ENCODE results near the gene CCDC85A. TPM values are rescaled to one million over a fixed set of nuclear protein-coding genes. Genes with fewer than 3 reads are reported as not detected.

CCDC85A gene
- total and polyA plus RNA-seq, 2 experiments from 2014 or later, result 0.21 to 0.24 TPM

DNA sequence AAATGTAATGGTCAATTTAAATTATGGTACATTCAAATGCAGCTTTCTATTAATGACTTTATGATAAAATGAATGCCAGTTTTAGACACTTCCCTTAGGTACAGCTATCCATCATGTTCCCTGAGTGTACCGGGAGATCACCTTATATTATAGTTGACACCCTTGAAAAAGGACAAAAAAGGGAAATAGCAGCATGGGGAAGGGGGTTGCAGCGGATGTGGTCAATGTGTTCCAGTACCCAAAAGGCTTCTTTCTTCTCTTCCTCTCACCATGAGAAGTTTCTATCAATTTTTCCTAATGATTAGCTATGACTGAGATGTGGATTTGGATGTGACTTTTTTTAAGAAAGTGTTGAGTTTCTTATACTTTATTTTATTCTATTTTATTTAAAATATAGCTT lies 154.4 kb downstream of the CCDC85A start:
- 0 out of 2 replicates have a peak, but pooled peaks cover 3% of the 10 kb centered on the region for H3K9me2 ChIP-seq (ENCODE audit: insufficient read depth)
- Mint-ChIP-seq H3K27me3 (ENCODE audit: insufficient read depth, low read depth, poor library complexity) (no peaks in the 10 kb centered on the region), H3K27ac (no peak overlapping the region), H3K4me3 (no peak overlapping the region), H3K4me1 (peaks cover 43% of the 10 kb centered on the region), H3K36me3 (ENCODE audit: low read depth) (no peaks in the 10 kb centered on the region), H3K9me3 (no peaks in the 10 kb centered on the region)
- no peaks in the 10 kb centered on the region for H4K20me1 ChIP-seq (replicated peaks; ENCODE audit: insufficient read depth)
- DNase-seq (ENCODE audit: low spot score) (no peak), ATAC-seq (no peak)
- no peak overlapping the region for H3K4me3 ChIP-seq
- peaks cover 61% of the 10 kb centered on the region for H3K4me1 ChIP-seq (ENCODE audit: insufficient read depth)
- no peak overlapping the region for H2AFZ ChIP-seq
- H3K27ac ChIP-seq (ENCODE audit: low read depth), result no peak overlapping the region
- H3K27me3 ChIP-seq (ENCODE audit: insufficient read depth), result no peaks in the 10 kb centered on the region
- no peaks in the 10 kb centered on the region for H3F3A ChIP-seq (replicated peaks; ENCODE audit: low read depth)
- no peaks in the 10 kb centered on the region for H3K79me2 ChIP-seq (replicated peaks; ENCODE audit: insufficient read depth)
- no peaks in the 10 kb centered on the region for H3K36me3 ChIP-seq (ENCODE audit: insufficient read depth)
- TF ChIP-seq EZH2 (IDR thresholded peaks at IDR 0.05; ENCODE audit: low read depth, unreplicated experiment) (no peak), ZNF331 (CRISPR knock-in tag; IDR thresholded peaks at IDR 0.05; ENCODE audit: low read depth) (no peak), STAT1 (IDR thresholded peaks at IDR 0.05; ENCODE audit: unreplicated experiment) (no peak), JUNB (IDR thresholded peaks at IDR 0.05; ENCODE audit: unreplicated experiment) (no peak), ETS1 (IDR thresholded peaks at IDR 0.05) (no peak), EZH2phosphoT487 (IDR thresholded peaks at IDR 0.05; ENCODE audit: unreplicated experiment) (no peak), CREB1 (CRISPR knock-in tag; IDR thresholded peaks at IDR 0.05; ENCODE audit: low read depth) (no peak), ZNF114 (CRISPR knock-in tag; IDR thresholded peaks at IDR 0.05) (no peak), POLR2AphosphoS5 (IDR thresholded peaks at IDR 0.05; ENCODE audit: low read depth) (no peak), CTCF (conservative IDR thresholded peaks at IDR 0.05; ENCODE audit: low read depth in 2 of 2) (no peak), NANOG (IDR thresholded peaks at IDR 0.05; ENCODE audit: borderline replicate concordance) (no peak)
- TF ChIP-seq, protein P1, sequence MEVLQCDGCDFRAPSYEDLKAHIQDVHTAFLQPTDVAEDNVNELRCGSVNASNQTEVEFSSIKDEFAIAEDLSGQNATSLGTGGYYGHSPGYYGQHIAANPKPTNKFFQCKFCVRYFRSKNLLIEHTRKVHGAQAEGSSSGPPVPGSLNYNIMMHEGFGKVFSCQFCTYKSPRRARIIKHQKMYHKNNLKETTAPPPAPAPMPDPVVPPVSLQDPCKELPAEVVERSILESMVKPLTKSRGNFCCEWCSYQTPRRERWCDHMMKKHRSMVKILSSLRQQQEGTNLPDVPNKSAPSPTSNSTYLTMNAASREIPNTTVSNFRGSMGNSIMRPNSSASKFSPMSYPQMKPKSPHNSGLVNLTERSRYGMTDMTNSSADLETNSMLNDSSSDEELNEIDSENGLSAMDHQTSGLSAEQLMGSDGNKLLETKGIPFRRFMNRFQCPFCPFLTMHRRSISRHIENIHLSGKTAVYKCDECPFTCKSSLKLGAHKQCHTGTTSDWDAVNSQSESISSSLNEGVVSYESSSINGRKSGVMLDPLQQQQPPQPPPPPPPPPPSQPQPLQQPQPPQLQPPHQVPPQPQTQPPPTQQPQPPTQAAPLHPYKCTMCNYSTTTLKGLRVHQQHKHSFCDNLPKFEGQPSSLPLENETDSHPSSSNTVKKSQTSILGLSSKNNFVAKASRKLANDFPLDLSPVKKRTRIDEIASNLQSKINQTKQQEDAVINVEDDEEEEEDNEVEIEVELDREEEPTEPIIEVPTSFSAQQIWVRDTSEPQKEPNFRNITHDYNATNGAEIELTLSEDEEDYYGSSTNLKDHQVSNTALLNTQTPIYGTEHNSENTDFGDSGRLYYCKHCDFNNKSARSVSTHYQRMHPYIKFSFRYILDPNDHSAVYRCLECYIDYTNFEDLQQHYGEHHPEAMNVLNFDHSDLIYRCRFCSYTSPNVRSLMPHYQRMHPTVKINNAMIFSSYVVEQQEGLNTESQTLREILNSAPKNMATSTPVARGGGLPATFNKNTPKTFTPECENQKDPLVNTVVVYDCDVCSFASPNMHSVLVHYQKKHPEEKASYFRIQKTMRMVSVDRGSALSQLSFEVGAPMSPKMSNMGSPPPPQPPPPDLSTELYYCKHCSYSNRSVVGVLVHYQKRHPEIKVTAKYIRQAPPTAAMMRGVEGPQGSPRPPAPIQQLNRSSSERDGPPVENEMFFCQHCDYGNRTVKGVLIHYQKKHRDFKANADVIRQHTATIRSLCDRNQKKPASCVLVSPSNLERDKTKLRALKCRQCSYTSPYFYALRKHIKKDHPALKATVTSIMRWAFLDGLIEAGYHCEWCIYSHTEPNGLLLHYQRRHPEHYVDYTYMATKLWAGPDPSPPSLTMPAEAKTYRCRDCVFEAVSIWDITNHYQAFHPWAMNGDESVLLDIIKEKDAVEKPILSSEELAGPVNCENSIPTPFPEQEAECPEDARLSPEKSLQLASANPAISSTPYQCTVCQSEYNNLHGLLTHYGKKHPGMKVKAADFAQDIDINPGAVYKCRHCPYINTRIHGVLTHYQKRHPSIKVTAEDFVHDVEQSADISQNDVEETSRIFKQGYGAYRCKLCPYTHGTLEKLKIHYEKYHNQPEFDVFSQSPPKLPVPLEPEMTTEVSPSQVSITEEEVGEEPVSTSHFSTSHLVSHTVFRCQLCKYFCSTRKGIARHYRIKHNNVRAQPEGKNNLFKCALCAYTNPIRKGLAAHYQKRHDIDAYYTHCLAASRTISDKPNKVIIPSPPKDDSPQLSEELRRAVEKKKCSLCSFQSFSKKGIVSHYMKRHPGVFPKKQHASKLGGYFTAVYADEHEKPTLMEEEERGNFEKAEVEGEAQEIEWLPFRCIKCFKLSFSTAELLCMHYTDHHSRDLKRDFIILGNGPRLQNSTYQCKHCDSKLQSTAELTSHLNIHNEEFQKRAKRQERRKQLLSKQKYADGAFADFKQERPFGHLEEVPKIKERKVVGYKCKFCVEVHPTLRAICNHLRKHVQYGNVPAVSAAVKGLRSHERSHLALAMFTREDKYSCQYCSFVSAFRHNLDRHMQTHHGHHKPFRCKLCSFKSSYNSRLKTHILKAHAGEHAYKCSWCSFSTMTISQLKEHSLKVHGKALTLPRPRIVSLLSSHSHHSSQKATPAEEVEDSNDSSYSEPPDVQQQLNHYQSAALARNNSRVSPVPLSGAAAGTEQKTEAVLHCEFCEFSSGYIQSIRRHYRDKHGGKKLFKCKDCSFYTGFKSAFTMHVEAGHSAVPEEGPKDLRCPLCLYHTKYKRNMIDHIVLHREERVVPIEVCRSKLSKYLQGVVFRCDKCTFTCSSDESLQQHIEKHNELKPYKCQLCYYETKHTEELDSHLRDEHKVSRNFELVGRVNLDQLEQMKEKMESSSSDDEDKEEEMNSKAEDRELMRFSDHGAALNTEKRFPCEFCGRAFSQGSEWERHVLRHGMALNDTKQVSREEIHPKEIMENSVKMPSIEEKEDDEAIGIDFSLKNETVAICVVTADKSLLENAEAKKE (CRISPR knock-in tag; IDR thresholded peaks at IDR 0.05), result no peak
- TF ChIP-seq, protein P2, sequence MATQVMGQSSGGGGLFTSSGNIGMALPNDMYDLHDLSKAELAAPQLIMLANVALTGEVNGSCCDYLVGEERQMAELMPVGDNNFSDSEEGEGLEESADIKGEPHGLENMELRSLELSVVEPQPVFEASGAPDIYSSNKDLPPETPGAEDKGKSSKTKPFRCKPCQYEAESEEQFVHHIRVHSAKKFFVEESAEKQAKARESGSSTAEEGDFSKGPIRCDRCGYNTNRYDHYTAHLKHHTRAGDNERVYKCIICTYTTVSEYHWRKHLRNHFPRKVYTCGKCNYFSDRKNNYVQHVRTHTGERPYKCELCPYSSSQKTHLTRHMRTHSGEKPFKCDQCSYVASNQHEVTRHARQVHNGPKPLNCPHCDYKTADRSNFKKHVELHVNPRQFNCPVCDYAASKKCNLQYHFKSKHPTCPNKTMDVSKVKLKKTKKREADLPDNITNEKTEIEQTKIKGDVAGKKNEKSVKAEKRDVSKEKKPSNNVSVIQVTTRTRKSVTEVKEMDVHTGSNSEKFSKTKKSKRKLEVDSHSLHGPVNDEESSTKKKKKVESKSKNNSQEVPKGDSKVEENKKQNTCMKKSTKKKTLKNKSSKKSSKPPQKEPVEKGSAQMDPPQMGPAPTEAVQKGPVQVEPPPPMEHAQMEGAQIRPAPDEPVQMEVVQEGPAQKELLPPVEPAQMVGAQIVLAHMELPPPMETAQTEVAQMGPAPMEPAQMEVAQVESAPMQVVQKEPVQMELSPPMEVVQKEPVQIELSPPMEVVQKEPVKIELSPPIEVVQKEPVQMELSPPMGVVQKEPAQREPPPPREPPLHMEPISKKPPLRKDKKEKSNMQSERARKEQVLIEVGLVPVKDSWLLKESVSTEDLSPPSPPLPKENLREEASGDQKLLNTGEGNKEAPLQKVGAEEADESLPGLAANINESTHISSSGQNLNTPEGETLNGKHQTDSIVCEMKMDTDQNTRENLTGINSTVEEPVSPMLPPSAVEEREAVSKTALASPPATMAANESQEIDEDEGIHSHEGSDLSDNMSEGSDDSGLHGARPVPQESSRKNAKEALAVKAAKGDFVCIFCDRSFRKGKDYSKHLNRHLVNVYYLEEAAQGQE (IDR thresholded peaks at IDR 0.05; ENCODE audit: unreplicated experiment), result no peak
- H3K4me2 ChIP-seq, result no peak overlapping the region

All from GM23338 (cell line).